Pancreas (tissue), 10 donors: ENCODE data around the gene CGRRF1. TPM values are rescaled to one million over a fixed set of nuclear protein-coding genes. Genes with fewer than 3 reads are reported as not detected.

Experiments used
- ATAC-seq, 4 donors: fragments of 200-7000 bp; cut with Tn5 transposase; one replicate each; pipeline versions ENCODE4 v1.8.0 to v1.9.1; 2020; ENCODE audit warnings: mild to moderate bottlenecking in 4 of 4, moderate library complexity in 4 of 4
- DNase-seq, 6 donors: peaks; one replicate each; pipeline ENCODE4 v3.0.0-alpha.2; 2020
- FAIRE-seq: peaks from 2 replicates; lab custom pipeline; 2012; peaks lifted over from hg19 to GRCh38; lab: Jason Lieb, UNC
- H3K27ac ChIP-seq, 4 donors: fragments of 200-600 bp; sonication (generic); 1 replicate in 3 of 4; 2 replicates in 1 of 4; pipeline versions ENCODE4 v1.5.0 to v1.8.0; 2020
- H3K27me3 ChIP-seq, 4 donors: fragments of 200-600 bp; one replicate each; pipeline ENCODE4 v1.8.0; 2021
- H3K36me3 ChIP-seq, 3 donors: fragments of 200-600 bp; sonication (generic) in 1 of 3; one replicate each; pipeline versions ENCODE4 v1.5.0 to v1.8.0; 2020 to 2021
- H3K4me1 ChIP-seq, 3 donors: fragments of 200-600 bp; one replicate each; pipeline ENCODE4 v1.8.0; 2021
- H3K4me3 ChIP-seq, 4 donors: fragments of 200-600 bp; sonication (generic) in 2 of 4; one replicate each; pipeline versions ENCODE4 v1.5.0 to v1.8.0; 2020 to 2021
- H3K9me3 ChIP-seq, 4 donors: fragments of 200-600 bp; one replicate each; pipeline ENCODE4 v1.8.0; 2021
- CTCF ChIP-seq, 4 donors: fragments of 200-600 bp; sonication (generic) in 3 of 4; IDR thresholded peaks; one replicate each; pipeline versions ENCODE4 v1.5.0 to v1.8.0; 2021; ENCODE audit warnings: antibody characterized with exemption in 4 of 4
- WGBS, 2 donors: extraction: QIAGEN DNeasy Blood & Tissue Kit; methylation state at CpG; one replicate each; pipeline ENCODE4 v1.1.7; 2013; 5-methylcytosine and 5-hydroxymethylcytosine counted together
- intact Hi-C, 3 donors: fragments of 100-400 bp; cut with DNase I; formaldehyde crosslinking; loops; one replicate each; pipeline versions ENCODE4 v1.11.1 to v1.14.2; 2022
- polyA plus RNA-seq, 2 donors: library from polyadenylated mRNA; stranded (reverse); fragments of 200-250 nt; gene quantifications; one replicate each; pipeline ENCODE4 v1.2.3, GENCODE V29; 2013
- total RNA-seq, 6 donors: library from RNA; stranded (reverse); fragmentation: NEBNext Ultra II Directional in 4 of 6; extraction: Animal tissue kit (Norgen Biotek cat#: 25700) in 4 of 6; gene quantifications; one replicate each; pipeline versions ENCODE4 v1.2.1 to v1.2.4, GENCODE V29; 2021 to 2023
- donor health status: healthy with polysubstance abuse.
- donor health status: DM: no; HTN: no; CAD: no; lungs with moderate emphysema.
- donor health status: DM: no; HTN: no; CAD: no.
- donor health status: control.
- donor health status: control.
- donor health status: Bipolar disorder and iron deficiency.
- donor health status: DM: yes; HTN: yes; CAD: no.
- donor health status: DM: no; HTN: no; CAD: no.
- donor health status: DM: no; HTN: no; CAD: no.
- donor health status: DM: yes; HTN: yes; CAD: no.

The CGRRF1 gene
- total and polyA plus RNA-seq, 8 donors, result 8.3 to 17.6 (median 10.6) TPM

GRCh38 chr14:54470701-54471100, 39.0 kb upstream of the CGRRF1 start:
- FAIRE-seq (no peak), DNase-seq (no peak), ATAC-seq (peak; percentile 61 to 93 (median 70))
- no peaks in the 10 kb centered on the region for H3K27me3 ChIP-seq
- no peak for TF ChIP-seq CTCF (IDR thresholded peaks at IDR 0.05)
- no peaks in the 10 kb centered on the region for H3K36me3 ChIP-seq
- 64 to 74% methylated on average over 4 of the region's 4 CpGs for WGBS, 2 donors
- intact Hi-C loops, result no loop called here
- no peak overlapping the region for H3K4me3 ChIP-seq
- H3K4me1 ChIP-seq, result peaks cover 0 to 10% (median 6%) of the 10 kb centered on the region in 3 donors
- H3K9me3 ChIP-seq, result no peaks in the 10 kb centered on the region
- H3K27ac ChIP-seq, result no peak overlapping the region

DNA sequence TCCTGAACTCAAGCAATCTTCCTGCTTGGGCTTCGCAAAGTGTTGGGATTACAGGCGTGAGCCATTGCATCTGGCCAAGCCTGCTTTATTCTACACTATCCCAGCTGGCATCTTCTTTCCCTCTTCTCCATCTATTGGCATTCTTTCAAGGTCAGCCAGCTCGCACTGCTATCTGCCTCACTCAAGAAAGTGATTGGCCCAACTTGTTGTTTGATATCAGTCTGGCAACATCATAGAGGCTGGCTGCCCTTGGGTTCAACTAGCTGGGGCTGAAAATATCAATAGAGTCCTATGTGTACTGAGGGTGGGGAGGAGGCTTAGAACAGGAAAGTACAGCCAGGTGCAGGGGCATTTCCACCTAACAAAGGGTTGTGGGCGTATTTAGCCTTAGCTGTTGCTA, 38.1 kb upstream of the CGRRF1 start:
- H3K27me3 ChIP-seq, result no peaks in the 10 kb centered on the region
- no peaks in the 10 kb centered on the region for H3K36me3 ChIP-seq
- H3K9me3 ChIP-seq, result no peaks in the 10 kb centered on the region
- ATAC-seq (peak in 3 of 4 donors; percentile 32 to 64 (median 44)), FAIRE-seq (no peak), DNase-seq (no peak)
- no peak for TF ChIP-seq CTCF (IDR thresholded peaks at IDR 0.05)
- 57 to 67% methylated on average over 4 of the region's 4 CpGs for WGBS, 2 donors
- H3K27ac ChIP-seq, result no peak overlapping the region
- H3K4me1 ChIP-seq, result peaks cover 0 to 10% (median 6%) of the 10 kb centered on the region in 3 donors
- no peak overlapping the region for H3K4me3 ChIP-seq
- intact Hi-C loops, result no loop called here

DNA sequence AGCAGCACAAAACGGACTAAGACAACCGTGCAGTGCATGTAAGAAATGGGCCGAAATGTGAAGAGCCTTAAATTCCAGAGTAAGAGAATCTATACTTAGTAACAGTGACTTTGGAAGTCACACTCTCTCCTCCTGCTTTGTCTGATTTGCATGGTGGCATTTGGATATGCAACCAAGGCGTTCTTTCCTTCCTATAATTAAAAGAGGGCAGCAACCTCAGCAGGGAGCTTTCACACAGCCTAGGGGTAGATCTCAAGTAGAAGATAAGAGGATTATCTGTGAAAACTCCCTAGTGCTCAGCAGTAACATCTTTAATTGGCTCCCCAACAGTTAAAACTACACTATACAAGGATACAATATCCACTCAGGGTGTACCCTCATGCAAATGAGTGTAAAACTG, 37.4 kb upstream of the CGRRF1 start:
- no peak for TF ChIP-seq CTCF (IDR thresholded peaks at IDR 0.05)
- Histone ChIP-seq H3K9me3 (no peaks in the 10 kb centered on the region), H3K4me1 (peaks cover 0 to 10% (median 6%) of the 10 kb centered on the region in 3 donors), H3K36me3 (no peaks in the 10 kb centered on the region), H3K4me3 (no peak overlapping the region), H3K27ac (no peak overlapping the region), H3K27me3 (no peaks in the 10 kb centered on the region)
- DNase-seq, result no peak
- intact Hi-C loops, result no loop called here
- ATAC-seq, result no peak
- FAIRE-seq, result no peak
- 93 to 94% methylated on average over 4 of the region's 4 CpGs for WGBS, 2 donors

GRCh38 chr14:54474232-54474793, 35.4 kb upstream of the CGRRF1 start:
- intact Hi-C loops, result no loop called here
- Histone ChIP-seq H3K27me3 (no peaks in the 10 kb centered on the region), H3K36me3 (no peaks in the 10 kb centered on the region), H3K4me3 (no peak overlapping the region), H3K4me1 (peaks cover 0 to 10% (median 6%) of the 10 kb centered on the region in 3 donors), H3K27ac (no peak overlapping the region), H3K9me3 (no peaks in the 10 kb centered on the region)
- TF ChIP-seq CTCF (IDR thresholded peaks at IDR 0.05), result no peak
- no peak for DNase-seq
- WGBS, 2 donors, result 65 to 70% methylated on average over 2 of the region's 2 CpGs
- peak in 1 of 4 donors; percentile 24 for ATAC-seq
- FAIRE-seq, result peak; percentile 68

DNA sequence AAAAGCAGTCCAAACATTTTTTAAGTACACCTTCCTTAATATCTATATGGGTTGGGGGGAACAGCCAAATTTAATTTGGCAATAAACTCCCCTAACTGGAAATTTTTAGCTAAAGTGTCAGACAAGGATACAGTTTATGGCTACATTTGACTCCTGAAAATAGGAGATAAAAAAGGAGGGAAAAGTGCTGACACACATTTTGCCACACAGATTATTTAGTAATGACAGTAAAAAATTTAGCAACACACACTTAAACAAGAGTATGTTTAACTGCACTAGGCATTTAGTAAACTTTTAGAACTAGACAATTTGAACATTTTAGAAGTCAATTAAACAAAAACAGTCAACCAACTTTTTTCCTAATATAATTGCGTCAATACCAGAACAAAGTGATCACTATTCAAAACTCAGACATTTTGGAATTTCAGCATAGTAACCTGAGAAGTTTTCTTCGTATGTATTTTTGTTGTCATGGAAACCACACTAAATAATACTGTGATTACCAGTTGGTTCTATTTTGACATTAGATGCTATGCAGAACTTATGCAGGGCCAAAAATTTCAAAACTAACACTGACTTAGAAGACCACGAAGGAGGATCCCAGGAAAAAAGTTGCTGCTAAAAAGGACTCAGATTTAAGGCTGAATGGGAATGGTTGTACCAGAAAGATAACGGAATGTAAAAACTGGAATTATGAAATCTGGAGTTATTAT, 34.4 kb upstream of the CGRRF1 start:
- peaks cover 0 to 10% (median 6%) of the 10 kb centered on the region in 3 donors for H3K4me1 ChIP-seq
- DNase-seq (no peak), FAIRE-seq (no peak), ATAC-seq (no peak)
- no peaks in the 10 kb centered on the region for H3K36me3 ChIP-seq
- no peak overlapping the region for H3K27ac ChIP-seq
- 83 to 86% methylated on average over 4 of the region's 4 CpGs for WGBS, 2 donors
- no peak overlapping the region for H3K4me3 ChIP-seq
- no peaks in the 10 kb centered on the region for H3K27me3 ChIP-seq
- intact Hi-C loops, result no loop called here
- H3K9me3 ChIP-seq, result no peaks in the 10 kb centered on the region
- no peak for TF ChIP-seq CTCF (IDR thresholded peaks at IDR 0.05)
